HG03469 (cell line): Measurements from ENCODE around the gene RNF207.

Source experiments
- ATAC-seq: cut with Tn5 transposase; IDR thresholded peaks from one replicate; pipeline ENCODE4 v1.9.1; 2021; ENCODE audit warnings: mild to moderate bottlenecking, moderate library complexity, moderate number of reproducible peaks; ENCODE audit not compliant: unreplicated experiment

RNF207 gene

DNA sequence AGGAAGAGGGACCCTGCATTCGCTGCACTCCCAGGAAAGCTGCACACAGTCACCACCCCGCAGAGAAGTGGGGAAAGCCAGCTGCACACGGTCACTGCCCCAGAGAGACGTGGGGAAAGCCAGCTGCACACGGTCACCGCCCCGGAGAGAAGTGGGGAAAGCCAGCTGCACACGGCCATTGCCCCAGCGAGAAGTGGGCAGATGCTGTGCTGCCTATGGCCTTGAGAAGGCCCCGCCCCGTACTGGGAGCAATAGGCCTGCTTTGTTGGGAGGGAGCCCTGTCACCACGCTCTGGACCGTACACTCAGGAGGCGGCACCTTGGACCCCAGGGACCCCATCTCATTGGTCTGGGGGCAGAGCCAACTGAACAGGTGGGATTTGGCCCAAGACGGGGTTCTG is 59.2 kb downstream of the RNF207 start:
- no peak for ATAC-seq

DNA sequence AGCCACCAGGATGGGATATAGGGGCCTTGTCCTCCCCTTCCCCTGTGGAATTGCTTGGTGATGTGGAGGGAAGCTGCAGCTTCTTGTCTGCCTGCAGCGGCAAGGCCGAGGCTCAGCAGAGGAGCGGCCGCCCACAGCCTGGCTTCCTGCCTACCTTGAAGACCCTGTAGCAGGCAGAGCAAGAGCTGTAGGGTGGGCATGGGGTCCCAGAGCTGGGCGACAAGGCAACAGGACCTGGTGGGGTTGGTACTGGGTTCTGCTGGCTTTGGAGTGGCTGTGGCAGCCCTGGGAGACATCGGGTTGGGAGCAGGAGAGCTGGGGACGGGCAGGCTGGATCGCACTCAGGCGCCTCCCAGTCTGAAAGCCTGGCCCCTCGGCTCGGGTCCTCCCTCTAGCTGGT is 60.7 kb downstream of the RNF207 start:
- no peak for ATAC-seq

DNA sequence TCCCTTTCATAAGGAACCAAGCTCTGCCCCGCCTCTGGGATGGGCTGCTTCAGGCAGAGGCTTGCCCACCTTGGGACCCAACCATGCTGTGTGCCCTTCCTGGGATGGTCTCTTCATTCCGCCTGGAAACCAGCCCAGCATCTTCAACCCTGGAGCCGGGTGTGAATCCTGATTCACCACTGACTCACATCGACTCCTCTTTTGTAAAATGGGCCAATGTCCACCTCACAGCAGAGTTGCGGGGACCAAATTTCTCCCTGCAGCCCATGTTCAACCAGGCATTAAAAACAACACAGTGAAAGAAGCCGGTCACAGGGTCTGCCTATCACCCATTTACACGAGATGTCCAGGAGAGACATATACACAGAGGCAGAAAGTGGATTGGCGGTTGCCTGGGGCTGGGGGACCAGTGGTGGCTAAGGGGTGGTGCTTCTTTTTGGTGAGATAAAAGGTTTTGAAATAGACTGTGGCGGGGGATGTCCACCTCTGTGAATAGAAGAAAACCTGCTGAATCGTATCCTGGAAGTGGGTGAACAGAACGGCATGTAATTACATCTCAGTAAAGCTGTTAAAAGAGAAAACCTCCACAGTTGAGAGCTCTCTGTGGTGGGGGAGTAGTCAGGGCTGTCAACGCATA is 61.9 kb downstream of the RNF207 start:
- no peak for ATAC-seq

DNA sequence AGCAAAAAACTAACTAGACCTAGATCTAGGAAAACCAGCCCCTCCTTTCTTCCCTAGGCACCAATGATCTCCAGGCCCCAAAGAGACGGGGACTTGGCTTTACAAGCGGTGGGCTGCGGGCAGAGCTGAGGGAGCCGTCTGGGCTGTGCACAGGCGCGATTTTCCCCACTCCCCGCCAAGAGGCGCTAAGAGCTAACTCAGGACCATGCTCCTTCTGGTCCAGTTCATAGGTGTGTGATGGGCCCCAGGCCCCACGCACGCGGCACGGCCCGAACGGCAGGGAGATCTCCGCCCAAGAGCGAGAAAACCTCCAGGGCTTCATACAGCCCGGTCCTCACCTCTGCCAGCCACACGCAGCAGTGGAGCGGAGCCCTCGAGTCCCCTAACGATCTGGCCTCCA is 62.5 kb downstream of the RNF207 start:
- ATAC-seq: no peak

DNA sequence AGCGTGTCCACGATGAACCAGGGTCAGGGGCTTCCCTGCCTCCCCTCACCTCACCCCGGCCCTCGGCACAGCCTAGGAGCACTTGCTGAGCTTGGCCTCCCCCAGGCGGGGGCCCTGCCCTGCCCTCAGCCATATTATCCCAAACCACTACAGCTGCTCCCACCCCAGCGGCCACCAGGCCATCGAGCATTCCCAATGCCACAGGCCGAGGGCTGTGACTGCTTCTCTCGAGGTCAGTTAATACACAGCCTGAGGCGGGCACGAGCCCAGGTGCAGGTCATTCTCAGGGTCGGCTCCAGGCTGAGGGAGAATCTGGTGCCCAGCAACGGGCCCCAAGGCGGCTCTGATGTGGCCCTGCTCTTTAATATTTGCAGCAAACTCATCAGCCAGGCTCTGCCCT is 63.4 kb downstream of the RNF207 start:
- ATAC-seq: no peak

DNA sequence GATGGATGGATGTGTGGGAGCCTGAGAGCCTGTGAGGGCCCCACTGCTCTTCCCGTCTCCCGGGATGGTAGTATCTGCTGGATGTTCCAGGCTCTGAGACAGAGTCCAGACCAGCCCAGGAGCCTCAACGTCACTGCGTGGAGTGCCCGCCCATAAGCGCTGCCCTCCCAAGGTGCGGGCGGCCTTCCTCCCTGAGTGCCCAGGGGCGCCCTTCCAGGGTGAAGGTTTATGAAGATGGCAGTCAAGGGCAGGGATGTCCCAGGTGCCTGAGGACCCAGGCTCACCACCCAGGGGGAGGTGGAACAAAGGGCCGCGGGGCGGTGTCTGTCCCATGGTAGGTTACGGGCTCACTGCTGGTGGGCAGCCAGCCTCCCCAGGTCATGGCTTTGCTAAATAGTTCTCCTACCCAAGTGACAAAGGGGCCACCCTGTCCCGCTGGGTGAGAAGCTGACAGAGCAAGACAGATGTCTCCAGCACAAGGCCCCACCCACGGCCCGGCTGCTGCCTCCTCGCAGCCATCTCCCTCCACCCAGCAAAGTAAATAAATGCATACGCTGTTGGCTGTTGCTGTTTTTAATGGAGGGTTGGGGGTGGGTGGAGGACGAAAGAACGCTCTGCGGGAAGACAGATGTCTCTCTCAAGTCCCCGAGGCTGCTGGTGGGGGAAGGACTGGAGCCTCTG is 63.9 kb downstream of the RNF207 start:
- ATAC-seq: no peak

DNA sequence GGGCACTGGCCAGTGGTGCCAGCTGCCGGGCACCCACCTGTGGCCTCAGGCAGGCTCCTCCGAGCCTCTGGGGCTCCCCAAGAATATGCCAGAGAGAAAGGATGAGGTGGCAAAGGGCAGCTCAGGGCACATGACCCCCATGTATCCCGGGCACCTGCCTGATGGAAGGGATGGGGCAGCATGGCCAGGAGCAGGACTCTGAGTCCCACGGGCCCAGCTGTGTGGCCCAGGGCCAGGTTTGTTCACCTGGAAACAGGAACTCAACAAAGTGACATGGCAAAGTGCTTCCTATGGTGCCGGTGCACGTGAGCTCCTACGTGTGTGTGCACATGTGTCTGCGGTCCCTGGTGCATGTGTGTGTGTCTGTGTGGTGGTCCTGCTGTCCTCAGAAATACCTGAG is 64.5 kb downstream of the RNF207 start:
- ATAC-seq: no peak
